Endothelial cell (in vitro differentiated cells): Measurements from ENCODE around the gene TRHDE. TPM values are rescaled to one million over a fixed set of nuclear protein-coding genes. Genes with fewer than 3 reads are reported as not detected.
A peak's percentile ranks its signal among the peaks of the same experiment; 100 is the strongest.

Source experiments
- DNase-seq: peaks from one replicate; pipeline ENCODE4 v3.0.0; 2021; ENCODE audit warnings: low spot score
- H3K27ac Mint-ChIP-seq: one replicate; pipeline ENCODE4 v1.8.0; 2021; ENCODE audit warnings: mixed read lengths, inconsistent platforms; ENCODE audit not compliant: unreplicated experiment
- H3K27me3 Mint-ChIP-seq: one replicate; pipeline ENCODE4 v1.8.0; 2021; ENCODE audit warnings: mild to moderate bottlenecking, moderate library complexity, mixed read lengths, inconsistent platforms; ENCODE audit not compliant: unreplicated experiment
- H3K36me3 Mint-ChIP-seq: one replicate; pipeline ENCODE4 v1.8.0; 2021; ENCODE audit warnings: mild to moderate bottlenecking, low read depth, mixed read lengths, inconsistent platforms; ENCODE audit not compliant: unreplicated experiment
- H3K4me1 Mint-ChIP-seq: one replicate; pipeline ENCODE4 v1.8.0; 2021; ENCODE audit warnings: mild to moderate bottlenecking, mixed read lengths, inconsistent platforms; ENCODE audit not compliant: unreplicated experiment
- H3K4me3 Mint-ChIP-seq: one replicate; pipeline ENCODE4 v1.8.0; 2021; ENCODE audit warnings: mild to moderate bottlenecking, mixed read lengths, inconsistent platforms; ENCODE audit not compliant: unreplicated experiment
- H3K9me3 Mint-ChIP-seq: one replicate; pipeline ENCODE4 v1.8.0; 2021; ENCODE audit warnings: mixed read lengths, inconsistent platforms; ENCODE audit not compliant: unreplicated experiment
- total RNA-seq: library from RNA; stranded (reverse); fragmentation: NEBNext Ultra II Directional; extraction: Animal tissue kit (Norgen Biotek cat#: 25700); gene quantifications from one replicate; pipeline ENCODE4 v1.2.1, GENCODE V29; 2021; ENCODE audit not compliant: unreplicated experiment
- TF ChIP-seq, protein P1 (sequence below): fragments of 200-600 bp; sonication (generic); IDR thresholded peaks from one replicate; pipeline ENCODE4 v1.5.0; 2021; ENCODE audit warnings: antibody characterized with exemption; ENCODE audit not compliant: unreplicated experiment

TRHDE gene
- total RNA-seq, 1 donor from 2014 or later: 0.54 TPM

- Mint-ChIP-seq H3K9me3 (no peaks in the 10 kb centered on the region), H3K27ac (no peak overlapping the region), H3K36me3 (no peaks in the 10 kb centered on the region), H3K4me3 (no peak overlapping the region), H3K4me1 (no peaks in the 10 kb centered on the region), H3K27me3 (peaks cover 2% of the 10 kb centered on the region)
- TF ChIP-seq, protein P1, sequence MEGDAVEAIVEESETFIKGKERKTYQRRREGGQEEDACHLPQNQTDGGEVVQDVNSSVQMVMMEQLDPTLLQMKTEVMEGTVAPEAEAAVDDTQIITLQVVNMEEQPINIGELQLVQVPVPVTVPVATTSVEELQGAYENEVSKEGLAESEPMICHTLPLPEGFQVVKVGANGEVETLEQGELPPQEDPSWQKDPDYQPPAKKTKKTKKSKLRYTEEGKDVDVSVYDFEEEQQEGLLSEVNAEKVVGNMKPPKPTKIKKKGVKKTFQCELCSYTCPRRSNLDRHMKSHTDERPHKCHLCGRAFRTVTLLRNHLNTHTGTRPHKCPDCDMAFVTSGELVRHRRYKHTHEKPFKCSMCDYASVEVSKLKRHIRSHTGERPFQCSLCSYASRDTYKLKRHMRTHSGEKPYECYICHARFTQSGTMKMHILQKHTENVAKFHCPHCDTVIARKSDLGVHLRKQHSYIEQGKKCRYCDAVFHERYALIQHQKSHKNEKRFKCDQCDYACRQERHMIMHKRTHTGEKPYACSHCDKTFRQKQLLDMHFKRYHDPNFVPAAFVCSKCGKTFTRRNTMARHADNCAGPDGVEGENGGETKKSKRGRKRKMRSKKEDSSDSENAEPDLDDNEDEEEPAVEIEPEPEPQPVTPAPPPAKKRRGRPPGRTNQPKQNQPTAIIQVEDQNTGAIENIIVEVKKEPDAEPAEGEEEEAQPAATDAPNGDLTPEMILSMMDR: no peak
- DNase-seq: no peak
Observed at GRCh38 chr12:72293701-72294100, 21.5 kb downstream of the TRHDE start.

- Mint-ChIP-seq H3K27ac (no peak overlapping the region), H3K4me1 (no peaks in the 10 kb centered on the region), H3K9me3 (no peaks in the 10 kb centered on the region), H3K27me3 (peaks cover 2% of the 10 kb centered on the region), H3K36me3 (no peaks in the 10 kb centered on the region), H3K4me3 (no peak overlapping the region)
- TF ChIP-seq, protein P1: no peak
- DNase-seq: no peak
Observed at GRCh38 chr12:72295101-72295500, 22.9 kb downstream of the TRHDE start.

GRCh38 chr12:72295744-72296143 is 23.6 kb downstream of the TRHDE start:
- TF ChIP-seq, protein P1: no peak

GRCh38 chr12:72296389-72296788 is 24.2 kb downstream of the TRHDE start:
- no peak for DNase-seq
- Mint-ChIP-seq H3K9me3 (no peaks in the 10 kb centered on the region), H3K4me3 (no peak overlapping the region), H3K27me3 (peaks cover 2% of the 10 kb centered on the region), H3K4me1 (no peaks in the 10 kb centered on the region), H3K27ac (no peak overlapping the region), H3K36me3 (no peaks in the 10 kb centered on the region)
- TF ChIP-seq, protein P1: no peak

More at GRCh38 chr12:72295744-72296143, 23.6 kb downstream of the TRHDE start:
- Mint-ChIP-seq H3K27me3 (peaks cover 2% of the 10 kb centered on the region), H3K4me3 (no peak overlapping the region), H3K27ac (peak overlapping the region; percentile 2), H3K9me3 (no peaks in the 10 kb centered on the region), H3K36me3 (no peaks in the 10 kb centered on the region), H3K4me1 (no peaks in the 10 kb centered on the region)
- DNase-seq: no peak

- H3K9me3 Mint-ChIP-seq: no peaks in the 10 kb centered on the region
- no peak for DNase-seq
- peaks cover 2% of the 10 kb centered on the region for H3K27me3 Mint-ChIP-seq
- TF ChIP-seq, protein P1: no peak
- no peak overlapping the region for H3K4me3 Mint-ChIP-seq
- no peaks in the 10 kb centered on the region for H3K4me1 Mint-ChIP-seq
- no peaks in the 10 kb centered on the region for H3K36me3 Mint-ChIP-seq
- no peak overlapping the region for H3K27ac Mint-ChIP-seq
Observed at GRCh38 chr12:72297666-72298065, 25.5 kb downstream of the TRHDE start.
